HG03378 (cell line): Measurements from ENCODE around the gene CXCL3.

ENCODE experiments used
- ATAC-seq: cut with Tn5 transposase; IDR thresholded peaks from one replicate; pipeline ENCODE4 v1.9.1; 2021; ENCODE audit warnings: mild to moderate bottlenecking, moderate library complexity; ENCODE audit not compliant: unreplicated experiment

The CXCL3 gene

GRCh38 chr4:74056114-74056857 is 17.8 kb upstream of the CXCL3 start:
- no peak for ATAC-seq

- ATAC-seq, result no peak
Observed at GRCh38 chr4:74055498-74055897, 17.0 kb upstream of the CXCL3 start.

DNA sequence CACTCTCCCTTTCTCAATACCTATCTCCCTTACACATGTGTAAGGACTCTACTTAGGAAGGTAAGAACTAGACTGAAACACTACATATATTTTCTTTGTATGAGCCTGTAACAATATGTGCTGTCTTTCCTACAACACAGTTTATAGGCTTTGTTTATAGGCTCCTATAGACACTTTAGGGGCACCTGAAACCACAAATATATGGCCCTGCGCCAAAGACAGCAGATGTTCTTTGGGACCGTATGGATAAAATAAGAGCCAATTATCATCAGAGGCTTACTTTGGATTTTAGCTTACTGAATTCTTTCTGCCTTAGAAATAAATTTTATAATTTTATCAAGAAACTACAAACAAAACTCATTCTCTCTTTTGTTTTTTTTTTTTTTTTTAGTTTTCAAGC is 16.6 kb upstream of the CXCL3 start:
- no peak for ATAC-seq

DNA sequence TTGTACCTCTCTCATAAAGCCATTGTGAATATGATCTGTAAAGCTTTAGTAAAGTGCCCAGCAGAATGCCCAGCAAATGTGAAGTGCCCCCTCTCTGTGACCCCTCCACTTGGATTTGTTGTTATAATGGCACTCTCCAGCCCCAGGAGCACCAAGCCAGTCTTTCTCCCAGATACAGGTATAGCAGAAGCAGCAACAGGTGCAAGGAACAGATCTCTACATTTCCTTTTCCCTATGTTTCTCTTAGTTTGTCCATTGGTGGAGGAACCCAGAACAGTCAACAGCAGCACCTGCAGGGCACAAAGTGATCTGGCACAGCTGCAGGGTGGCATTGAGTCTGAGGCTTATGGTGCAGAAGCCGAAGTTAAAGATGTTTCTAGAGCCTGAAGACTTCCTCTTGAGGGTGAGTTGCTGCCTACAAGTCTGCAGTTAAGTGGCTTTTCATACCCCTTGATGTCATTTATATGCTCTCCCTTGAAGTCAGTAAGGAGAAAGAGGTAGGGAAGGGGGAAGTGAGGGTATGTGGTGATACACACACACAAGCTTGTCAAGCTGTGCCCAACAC is 16.1 kb upstream of the CXCL3 start:
- ATAC-seq, result no peak

GRCh38 chr4:74047152-74047551 is 8.7 kb upstream of the CXCL3 start:
- no peak for ATAC-seq

DNA sequence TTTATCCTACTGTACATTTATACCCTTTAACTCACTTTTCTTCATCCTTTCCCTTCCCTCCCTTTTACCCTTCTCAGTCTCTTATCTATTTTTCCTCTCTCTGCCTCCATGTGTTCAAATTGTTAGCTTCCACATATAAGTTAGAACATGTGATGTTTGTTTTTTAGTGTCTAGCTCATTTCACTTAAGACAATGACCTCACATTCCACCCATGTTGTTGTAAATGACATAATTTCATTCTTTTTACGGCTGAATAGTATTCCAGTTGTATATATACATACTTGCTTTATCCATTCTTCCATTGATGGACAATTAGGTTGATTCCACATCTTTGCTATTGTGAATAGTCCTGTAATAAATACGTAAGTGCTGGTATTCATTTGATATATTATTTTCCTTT is 7.3 kb upstream of the CXCL3 start:
- ATAC-seq, result no peak

- ATAC-seq, result no peak
Observed at GRCh38 chr4:74045247-74045646, 6.8 kb upstream of the CXCL3 start.

DNA sequence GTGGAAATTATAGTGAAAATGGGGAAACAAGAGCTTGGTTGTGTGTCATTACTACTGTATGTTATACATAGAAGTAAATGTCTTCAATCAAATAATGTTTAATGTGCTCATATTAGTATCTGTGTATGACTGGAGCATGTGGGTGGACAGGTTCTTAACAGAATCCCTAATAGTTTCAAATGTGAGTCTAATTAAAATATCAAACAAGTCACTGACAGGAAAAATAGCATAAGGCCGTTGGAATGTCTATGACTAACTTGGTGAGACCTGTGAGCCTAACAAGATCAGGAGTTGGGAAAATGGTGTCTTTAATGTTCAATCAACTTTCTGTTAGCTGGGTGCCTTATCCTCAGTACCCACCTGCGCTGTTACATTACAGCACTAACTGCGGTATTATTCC is 6.2 kb upstream of the CXCL3 start:
- ATAC-seq, result no peak

- no peak for ATAC-seq
Observed at GRCh38 chr4:74042681-74043080, 4.2 kb upstream of the CXCL3 start.

DNA sequence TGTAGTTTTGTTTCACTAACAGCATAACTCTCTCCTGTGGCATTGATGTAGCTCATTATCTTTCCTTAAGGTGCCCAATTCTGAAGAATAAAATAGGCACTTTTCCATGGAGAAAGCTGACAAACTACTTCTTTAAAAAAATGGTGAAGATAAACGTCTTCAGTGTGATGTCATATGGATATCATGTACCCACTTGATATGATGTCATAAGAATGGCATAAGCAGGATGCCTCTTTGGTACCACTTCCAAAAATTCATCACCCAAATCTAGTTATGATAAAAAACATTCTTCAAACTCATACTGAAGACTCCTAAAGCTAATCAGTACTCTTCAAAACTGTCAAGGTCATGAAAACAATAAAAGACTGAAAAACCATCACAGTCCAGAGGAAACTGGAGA is 2.9 kb upstream of the CXCL3 start:
- no peak for ATAC-seq

- no peak for ATAC-seq
Observed at GRCh38 chr4:74039315-74039763, 850 bp upstream of the CXCL3 start.

DNA sequence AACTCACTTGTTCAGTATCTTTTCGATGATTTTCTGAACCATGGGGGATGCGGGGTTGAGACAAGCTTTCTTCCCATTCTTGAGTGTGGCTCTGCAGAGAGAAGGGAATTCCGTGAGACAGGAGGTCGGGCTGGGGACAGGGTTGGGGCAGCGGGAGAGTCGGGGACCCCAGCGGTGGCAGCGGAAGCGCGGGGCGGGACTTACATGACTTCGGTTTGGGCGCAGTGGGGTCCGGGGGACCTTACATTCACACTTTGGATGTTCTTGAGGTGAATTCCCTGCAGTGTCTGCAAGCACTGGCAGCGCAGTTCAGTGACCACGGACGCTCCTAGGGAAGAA is 434 bp downstream of the CXCL3 start:
- ATAC-seq, result peak; percentile 14

DNA sequence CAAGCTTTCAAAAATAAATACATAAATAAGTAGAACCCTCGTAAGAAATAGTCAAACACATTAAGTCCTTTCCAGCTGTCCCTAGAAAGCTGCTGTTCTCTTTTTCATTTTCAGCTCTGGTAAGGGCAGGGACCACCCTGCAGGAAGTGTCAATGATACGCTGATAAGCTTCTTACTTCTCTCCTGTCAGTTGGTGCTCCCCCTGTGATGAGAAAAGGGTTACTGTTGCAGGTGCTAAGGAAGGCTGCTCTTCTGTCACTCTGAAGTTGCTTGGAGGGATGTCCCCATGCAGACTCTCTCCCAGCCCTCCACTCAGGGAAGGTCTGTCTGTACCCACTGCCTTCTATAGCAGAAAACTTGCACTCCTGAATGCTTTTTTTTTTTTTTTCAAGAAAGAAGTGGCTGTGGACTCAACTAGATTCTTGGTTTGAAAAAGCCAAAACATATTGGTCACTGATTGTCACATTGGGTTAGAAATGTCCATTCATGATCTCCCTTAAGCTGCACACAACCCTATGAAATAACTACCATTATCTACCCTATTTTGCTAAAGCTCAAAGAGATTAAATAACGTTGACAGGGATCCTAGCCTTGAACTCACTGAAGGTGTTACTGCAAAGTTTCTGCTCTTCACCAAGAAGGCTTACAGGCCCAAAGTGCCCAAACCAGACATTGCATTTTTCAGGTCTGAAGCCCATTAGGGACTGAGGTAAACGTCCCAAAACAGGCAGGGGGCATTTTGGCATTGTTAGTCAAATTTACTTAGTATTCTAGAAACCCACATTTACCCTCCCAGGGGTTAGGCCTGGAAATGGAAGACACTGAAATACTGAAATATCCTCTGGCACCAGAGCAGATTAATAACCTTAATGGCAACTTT is 1.2 kb downstream of the CXCL3 start:
- no peak for ATAC-seq

- no peak for ATAC-seq
Observed at GRCh38 chr4:74033739-74034138, 4.8 kb downstream of the CXCL3 start.

- no peak for ATAC-seq
Observed at GRCh38 chr4:74032064-74032463, 6.4 kb downstream of the CXCL3 start.

GRCh38 chr4:74031576-74031975 is 6.9 kb downstream of the CXCL3 start:
- ATAC-seq, result no peak

DNA sequence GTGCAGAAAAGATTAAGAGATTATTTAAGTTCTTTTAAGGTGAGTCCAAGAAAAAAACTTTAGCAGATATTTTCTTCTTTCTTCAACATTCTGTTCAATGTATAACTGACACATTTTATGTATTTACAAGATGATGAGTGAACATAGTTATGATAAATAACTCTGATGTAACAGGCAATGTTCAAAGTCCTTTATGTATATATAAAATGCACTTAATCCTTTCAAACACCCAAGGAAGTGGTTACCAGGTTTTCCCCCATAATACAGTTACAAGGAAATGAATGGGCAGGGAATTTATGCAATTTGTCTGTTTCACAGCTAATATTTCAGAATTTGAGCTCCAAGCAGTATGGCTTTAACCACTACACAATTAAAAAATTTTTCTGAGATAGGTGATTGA is 8.2 kb downstream of the CXCL3 start:
- ATAC-seq, result no peak

DNA sequence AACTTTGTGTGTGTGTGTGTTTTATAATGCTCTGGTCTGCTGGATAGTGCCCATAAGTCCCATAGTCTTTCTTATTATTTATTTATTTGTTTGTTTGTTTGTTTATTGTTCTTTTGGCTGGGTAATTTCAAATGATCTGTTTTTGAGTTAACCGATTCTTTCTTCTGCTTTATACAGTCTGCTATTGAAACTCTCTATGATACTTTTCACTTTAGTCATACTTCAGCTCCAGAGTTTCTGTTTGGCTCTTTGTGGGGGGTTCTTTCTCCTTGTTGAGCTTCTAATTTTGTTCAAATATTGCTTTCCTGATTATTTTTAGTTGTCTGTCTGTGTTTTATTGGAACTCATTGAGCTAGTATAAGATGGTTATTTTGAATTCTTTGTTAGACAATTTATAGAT is 10.0 kb downstream of the CXCL3 start:
- no peak for ATAC-seq

GRCh38 chr4:74023709-74024108 is 14.8 kb downstream of the CXCL3 start:
- no peak for ATAC-seq

DNA sequence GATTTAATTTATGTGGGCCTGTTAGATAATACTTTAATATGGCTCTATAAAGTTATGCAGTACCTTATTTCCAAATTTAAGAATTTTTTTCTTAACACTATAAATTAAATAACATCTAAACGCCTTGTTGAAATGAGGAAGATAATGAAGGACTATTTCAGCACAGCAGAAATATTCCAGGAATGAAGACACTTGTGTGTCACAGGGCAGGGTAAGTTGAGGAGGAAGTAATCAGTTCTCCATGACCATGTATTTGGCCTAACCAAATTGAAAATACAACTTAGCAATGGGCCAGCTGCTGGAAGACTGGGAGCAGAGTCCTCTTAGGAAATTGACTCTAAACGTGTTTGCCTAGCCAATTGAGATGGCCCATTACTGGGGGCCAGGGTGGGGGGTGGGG is 16.9 kb downstream of the CXCL3 start:
- no peak for ATAC-seq

DNA sequence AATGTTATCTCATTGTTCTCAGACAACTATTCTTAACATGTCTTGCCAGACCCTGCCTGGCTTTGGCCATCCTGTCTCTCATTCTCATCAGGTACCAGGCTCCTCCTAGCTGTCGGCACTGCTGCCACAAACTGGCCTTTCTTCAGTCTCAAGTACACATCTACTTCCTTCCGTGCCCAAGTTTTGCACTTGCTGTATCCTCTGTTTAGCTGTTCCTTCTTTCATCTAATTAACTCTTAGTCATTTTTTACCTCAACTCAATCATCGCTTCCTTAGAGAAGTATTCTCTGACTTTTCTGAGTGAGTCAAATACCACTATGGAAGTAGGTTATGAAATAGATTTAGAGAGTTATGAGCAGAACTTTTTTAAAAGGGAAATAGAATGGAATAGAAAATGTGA is 19.7 kb downstream of the CXCL3 start:
- ATAC-seq, result no peak

GRCh38 chr4:74018116-74018515 is 20.4 kb downstream of the CXCL3 start:
- ATAC-seq, result no peak
